ENCODE measurements around the gene DCTPP1. TPM values are rescaled to one million over a fixed set of nuclear protein-coding genes. Genes with fewer than 3 reads are reported as not detected.
A peak's percentile ranks its signal among the peaks of the same experiment; 100 is the strongest.

Gene DCTPP1
- total RNA-seq, 1 donor from 2014 or later: 17.9 TPM

DNA sequence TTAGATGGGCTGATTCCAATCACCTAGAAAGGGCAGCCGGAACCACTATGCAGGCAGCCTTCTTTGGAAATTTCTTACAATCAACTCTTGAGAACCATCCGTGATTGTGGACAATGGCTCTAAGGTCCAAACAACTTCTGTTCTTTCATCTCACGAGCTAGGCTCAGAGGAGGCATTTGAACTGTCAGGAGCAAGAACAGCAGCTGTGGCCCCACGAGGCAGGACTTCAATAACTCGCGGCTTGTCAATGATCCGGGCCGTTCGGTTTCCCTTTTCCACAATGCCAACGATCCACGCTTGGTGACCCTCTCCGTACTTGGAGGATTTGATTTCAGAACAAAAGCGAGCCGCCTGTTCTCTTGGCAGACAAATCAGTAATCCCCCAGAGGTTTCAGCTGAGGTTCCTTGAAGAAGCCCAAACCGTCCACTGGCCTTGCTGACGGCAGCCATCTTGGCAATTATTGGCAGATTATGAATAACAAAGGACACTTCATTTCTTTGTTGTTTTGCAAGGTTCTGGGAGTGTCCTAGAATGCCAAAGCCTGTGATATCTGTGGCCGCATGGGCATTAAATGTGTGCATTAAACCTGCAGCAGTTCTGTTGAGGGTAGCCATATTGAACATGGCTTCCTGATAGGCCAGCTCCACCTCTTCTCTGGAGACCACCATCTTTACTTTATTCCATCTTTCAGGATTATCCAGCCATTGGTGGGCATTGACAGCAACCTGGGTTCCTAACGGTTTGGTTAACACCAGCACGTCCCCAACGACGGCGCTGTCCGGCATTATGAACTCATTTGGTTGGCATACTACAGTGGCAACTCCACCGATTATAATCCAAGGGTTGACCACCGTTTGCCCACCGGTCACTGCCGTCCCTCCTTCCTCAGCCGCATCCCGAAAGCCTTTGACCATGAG, 14.7 kb upstream of the DCTPP1 start:
- TF ChIP-seq, protein P1, sequence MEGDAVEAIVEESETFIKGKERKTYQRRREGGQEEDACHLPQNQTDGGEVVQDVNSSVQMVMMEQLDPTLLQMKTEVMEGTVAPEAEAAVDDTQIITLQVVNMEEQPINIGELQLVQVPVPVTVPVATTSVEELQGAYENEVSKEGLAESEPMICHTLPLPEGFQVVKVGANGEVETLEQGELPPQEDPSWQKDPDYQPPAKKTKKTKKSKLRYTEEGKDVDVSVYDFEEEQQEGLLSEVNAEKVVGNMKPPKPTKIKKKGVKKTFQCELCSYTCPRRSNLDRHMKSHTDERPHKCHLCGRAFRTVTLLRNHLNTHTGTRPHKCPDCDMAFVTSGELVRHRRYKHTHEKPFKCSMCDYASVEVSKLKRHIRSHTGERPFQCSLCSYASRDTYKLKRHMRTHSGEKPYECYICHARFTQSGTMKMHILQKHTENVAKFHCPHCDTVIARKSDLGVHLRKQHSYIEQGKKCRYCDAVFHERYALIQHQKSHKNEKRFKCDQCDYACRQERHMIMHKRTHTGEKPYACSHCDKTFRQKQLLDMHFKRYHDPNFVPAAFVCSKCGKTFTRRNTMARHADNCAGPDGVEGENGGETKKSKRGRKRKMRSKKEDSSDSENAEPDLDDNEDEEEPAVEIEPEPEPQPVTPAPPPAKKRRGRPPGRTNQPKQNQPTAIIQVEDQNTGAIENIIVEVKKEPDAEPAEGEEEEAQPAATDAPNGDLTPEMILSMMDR (IDR thresholded peaks at IDR 0.05): no peak
- no peak for DNase-seq
- Histone ChIP-seq H3K36me3 (peaks cover 11% of the 10 kb centered on the region), H3K27me3 (no peaks in the 10 kb centered on the region), H3K27ac (peak overlapping the region; percentile 97), H3K9me3 (no peaks in the 10 kb centered on the region), H3K4me3 (peak overlapping the region; percentile 86), H3K4me1 (peaks cover 22% of the 10 kb centered on the region)
- intact Hi-C loops (cut with DNase I): no loop called here
- ATAC-seq: no peak

DNA sequence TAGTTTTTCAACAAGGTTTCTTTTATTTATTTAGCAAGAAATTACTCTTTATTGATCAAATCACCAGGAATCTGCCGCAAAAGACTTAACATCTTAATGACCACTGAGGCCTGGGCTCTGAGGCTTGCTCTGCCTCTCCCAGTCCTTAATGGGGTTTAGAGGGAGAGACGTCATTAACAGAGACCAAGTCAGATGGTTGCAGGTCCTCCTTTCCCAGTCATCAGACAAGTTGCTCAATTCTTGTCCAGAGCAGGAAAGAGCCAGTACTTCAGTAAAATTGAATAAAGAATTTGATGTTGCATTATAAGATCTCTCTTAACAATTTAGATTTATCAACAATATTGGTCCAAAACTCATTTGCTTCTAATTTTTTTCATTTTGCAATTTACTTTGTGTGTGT, 13.8 kb upstream of the DCTPP1 start:
- Histone ChIP-seq H3K9me3 (no peaks in the 10 kb centered on the region), H3K4me1 (peaks cover 22% of the 10 kb centered on the region), H3K27ac (no peak overlapping the region), H3K27me3 (no peaks in the 10 kb centered on the region), H3K36me3 (peaks cover 11% of the 10 kb centered on the region), H3K4me3 (no peak overlapping the region)
- DNase-seq (no peak), ATAC-seq (no peak)
- TF ChIP-seq, protein P1 (IDR thresholded peaks at IDR 0.05): no peak
- intact Hi-C loops (cut with DNase I): no loop called here

DNA sequence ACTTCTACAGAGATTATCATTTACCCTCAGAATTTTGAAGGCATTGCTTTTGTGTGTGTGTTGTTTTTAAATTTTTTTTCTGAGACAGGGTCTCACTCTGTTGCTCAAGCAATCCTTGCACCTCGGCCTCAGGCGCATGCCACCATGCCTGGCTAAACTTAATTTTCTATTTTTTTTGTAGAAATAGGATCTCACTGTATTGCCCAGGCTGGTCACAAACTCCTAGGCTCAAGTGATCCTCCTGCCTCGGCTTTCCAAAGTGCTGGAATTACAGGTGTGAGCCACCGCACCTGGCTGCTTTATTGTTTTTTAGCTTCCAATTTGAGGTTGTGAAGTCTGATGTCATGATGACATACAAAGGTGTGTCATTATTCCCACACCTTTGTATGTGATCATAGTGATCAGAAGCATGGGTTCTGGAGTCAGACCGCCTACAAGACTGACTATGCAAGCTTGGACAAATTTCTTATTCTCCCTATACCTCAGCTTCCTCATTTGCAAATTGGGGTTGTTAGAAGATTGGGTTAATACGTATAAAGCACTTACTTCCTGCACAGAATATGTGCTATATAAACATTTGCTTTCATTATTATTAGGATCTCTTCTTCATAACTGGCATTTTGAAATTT, 10.0 kb upstream of the DCTPP1 start:
- Histone ChIP-seq H3K36me3 (peaks cover 11% of the 10 kb centered on the region), H3K4me1 (peaks cover 17% of the 10 kb centered on the region), H3K27ac (no peak overlapping the region), H3K27me3 (no peaks in the 10 kb centered on the region), H3K9me3 (no peaks in the 10 kb centered on the region), H3K4me3 (no peak overlapping the region)
- TF ChIP-seq, protein P1 (IDR thresholded peaks at IDR 0.05): no peak
- intact Hi-C loops (cut with DNase I): no loop called here
- DNase-seq (no peak), ATAC-seq (peak; percentile 46)

DNA sequence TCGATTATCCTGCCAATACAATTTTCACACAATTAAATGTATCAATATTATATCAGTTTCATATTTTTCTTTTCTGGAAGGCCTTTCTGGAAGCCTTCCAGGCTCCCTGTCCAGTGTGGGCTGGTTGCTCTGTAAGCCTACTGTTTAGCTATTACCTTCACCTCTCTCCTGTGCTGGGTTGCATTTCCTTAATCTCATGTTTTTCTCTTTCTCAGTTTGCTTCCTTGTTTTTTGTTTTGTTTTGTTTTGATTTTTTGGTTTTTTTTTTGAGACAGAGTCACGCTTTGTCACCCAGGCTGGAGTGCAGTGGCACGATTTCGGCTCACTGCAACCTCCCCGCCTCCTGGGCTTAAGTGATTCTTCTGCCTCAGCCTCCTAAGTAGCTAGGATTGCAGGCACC, 9.0 kb upstream of the DCTPP1 start:
- peaks cover 9% of the 10 kb centered on the region for H3K36me3 ChIP-seq
- no peaks in the 10 kb centered on the region for H3K9me3 ChIP-seq
- H3K27me3 ChIP-seq: no peaks in the 10 kb centered on the region
- DNase-seq (no peak), ATAC-seq (no peak)
- no peak overlapping the region for H3K27ac ChIP-seq
- no peak overlapping the region for H3K4me3 ChIP-seq
- TF ChIP-seq, protein P1 (IDR thresholded peaks at IDR 0.05): no peak
- H3K4me1 ChIP-seq: peaks cover 7% of the 10 kb centered on the region
- intact Hi-C loops (cut with DNase I): no loop called here

DNA sequence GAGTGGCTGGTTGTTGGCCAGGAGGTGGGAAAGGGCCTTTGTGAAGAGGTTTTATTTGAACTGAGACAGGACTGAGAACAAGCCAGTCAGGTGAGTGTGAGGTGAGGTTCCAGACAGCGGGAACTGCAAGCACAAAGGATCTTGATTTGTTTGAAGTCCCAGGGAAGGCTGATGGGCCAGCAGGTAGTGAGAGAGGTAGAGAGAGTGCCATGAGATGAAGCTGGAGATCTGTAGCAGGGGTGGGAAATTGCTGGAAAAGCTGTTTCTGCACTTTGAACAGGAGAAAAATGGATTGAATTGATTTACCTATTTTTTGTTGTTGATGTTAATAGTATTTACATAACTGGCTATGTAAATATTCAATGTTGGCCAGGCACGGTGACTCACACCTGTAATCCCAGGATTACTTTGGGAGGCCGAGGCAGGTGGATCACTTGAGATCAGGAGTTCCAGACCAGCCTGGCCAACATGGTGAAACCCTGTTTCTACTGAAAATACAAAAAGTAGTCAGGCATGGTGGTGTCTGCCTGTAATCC, 7.7 kb upstream of the DCTPP1 start:
- H3K27ac ChIP-seq: peak overlapping the region; percentile 17
- no peaks in the 10 kb centered on the region for H3K36me3 ChIP-seq
- TF ChIP-seq, protein P1 (IDR thresholded peaks at IDR 0.05): no peak
- DNase-seq (no peak), ATAC-seq (peak; percentile 81)
- no peaks in the 10 kb centered on the region for H3K9me3 ChIP-seq
- H3K27me3 ChIP-seq: no peaks in the 10 kb centered on the region
- H3K4me1 ChIP-seq: no peaks in the 10 kb centered on the region
- intact Hi-C loops (cut with DNase I): no loop called here
- H3K4me3 ChIP-seq: no peak overlapping the region
